Hematopoietic multipotent progenitor cell treated with erythropoietin and hydrocortisone succinate and interleukin-3 and kit ligand, for 17 days (in vitro differentiated cells): ENCODE results near the gene FGF11.
A peak's percentile ranks its signal among the peaks of the same experiment; 100 is the strongest.
"Not testable (repeated sequence)": the region's sequence is repeated elsewhere in the genome, so short reads cannot be mapped to it uniquely, and the experiment has no call there.

Source experiments
- DNase-seq: peaks from one replicate; pipeline ENCODE4 v3.0.0-alpha.2; 2015; ENCODE audit warnings: low spot score

The FGF11 gene

DNA sequence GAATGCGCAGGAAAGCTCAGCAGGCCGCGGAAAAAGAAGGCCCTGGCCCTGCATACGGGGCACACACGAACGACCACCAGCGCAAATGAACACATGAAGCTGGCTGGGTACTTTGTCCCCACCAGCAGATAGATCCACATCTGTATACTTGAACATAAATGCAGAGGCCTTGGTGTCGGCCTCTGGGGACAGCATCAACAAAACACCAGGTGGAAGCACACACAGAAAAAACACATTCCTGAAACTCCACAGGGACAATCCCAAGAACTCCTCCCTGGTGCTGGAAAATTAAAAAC, 40.7 kb downstream of the FGF11 start:
- no peak for DNase-seq

DNA sequence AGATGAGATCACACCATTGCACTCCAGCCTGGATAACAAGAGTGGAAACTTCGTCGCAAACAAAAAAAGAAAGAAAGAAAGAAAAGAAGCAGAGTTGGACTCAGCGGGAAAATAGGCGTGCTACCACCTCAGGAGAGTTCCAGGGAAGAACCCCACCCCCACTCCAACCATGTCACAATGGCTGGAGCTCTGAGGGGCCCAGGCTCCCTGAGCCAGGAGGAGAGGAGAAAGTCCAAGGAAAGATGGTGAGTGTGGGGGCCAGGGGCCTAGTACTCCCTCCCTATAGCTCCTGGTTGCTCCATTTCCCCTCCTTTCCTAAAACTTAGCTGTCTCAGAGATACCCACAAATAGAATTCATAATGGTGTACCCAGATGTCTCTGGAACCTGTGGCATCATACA, 42.0 kb downstream of the FGF11 start, which contains the start of gene SLC35G6:
Gene SLC35G6 (plus strand): TSS at position 172 of the 400 bp plus-strand sequence. CDS start 71 bp downstream, at position 243.
- not testable (repeated sequence) for DNase-seq

DNA sequence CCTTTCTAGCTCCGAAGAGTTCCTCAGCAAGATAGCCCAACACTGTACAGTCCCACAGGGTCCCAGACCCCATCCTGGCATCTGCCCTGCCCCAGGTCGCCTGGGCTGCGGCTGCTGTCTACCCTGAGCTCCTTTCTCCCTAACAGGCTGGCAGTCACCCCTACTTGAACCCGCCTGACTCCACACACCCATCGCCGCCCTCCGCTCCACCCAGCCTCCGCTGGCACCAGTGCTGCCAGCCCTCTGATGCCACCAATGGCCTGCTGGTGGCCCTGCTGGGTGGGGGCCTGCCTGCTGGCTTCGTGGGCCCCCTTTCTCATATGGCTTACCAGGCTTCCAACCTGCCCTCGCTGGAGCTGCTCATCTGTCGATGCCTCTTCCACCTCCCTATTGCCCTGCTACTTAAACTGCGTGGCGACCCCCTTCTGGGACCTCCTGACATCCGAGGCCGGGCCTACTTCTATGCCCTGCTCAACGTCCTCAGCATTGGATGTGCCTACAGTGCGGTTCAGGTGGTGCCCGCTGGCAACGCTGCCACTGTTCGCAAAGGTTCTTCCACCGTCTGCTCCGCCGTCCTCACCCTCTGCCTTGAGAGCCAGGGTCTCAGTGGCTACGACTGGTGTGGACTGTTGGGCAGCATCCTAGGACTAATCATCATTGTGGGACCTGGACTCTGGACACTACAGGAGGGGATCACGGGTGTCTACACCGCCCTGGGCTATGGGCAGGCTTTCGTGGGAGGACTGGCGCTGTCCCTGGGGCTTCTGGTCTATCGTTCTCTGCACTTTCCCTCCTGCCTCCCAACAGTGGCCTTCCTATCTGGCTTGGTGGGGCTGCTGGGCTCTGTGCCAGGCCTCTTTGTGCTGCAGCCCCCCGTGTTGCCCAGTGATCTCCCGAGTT, 42.8 kb downstream of the FGF11 start:
- DNase-seq = peak; percentile 66

DNA sequence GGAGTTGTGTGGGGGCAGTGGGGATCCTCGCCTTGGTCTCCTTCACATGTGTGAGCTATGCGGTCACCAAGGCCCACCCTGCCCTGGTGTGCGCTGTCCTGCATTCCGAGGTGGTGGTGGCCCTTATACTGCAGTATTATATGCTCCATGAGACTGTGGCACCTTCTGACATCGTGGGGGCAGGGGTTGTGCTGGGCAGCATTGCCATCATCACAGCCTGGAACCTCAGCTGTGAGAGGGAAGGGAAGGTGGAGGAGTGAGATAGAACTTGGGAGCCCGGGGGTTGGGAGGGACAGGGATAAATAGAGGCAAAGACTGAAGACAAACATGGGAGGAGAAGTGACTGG, 43.4 kb downstream of the FGF11 start:
- DNase-seq = not testable (repeated sequence)

DNA sequence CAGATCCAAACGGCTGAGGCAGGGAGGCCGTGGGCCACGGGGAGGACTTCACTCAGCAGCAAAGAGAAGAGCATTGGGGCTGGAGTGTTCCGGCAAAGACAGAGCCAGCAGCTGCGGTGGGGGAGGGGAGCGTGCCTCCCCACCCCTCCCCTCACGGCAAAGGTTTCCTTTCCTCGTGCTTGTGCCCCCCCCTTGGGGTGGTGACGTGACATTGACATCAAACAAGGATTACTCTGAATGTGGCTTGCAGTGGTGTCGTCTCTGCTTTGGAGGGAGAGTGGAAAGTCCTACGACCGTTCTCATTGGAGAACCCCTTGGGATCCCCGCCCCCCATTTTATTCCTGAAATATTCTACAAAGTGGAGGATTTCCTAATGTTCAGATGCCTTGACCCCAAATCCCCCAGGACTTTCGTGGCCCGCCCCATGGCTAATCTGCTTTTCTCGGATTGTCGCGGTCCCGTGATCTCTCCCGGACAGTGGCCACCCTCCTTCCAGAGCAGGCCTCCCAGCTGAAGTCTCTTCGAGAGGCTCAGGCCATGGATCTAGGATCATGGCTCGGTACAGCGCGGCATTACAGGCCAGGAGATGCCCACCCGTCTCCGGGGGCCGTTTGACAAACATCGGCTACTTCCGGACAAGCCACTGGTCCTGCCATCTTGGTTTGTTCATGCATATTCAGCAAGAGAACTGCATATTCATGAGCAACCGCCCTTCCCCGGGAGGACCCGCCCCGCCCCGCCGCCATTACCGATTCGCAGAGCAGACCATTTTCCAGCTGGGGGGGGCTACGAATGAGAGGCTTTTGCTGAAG, 44.1 kb downstream of the FGF11 start:
- DNase-seq = peak; percentile 89

DNA sequence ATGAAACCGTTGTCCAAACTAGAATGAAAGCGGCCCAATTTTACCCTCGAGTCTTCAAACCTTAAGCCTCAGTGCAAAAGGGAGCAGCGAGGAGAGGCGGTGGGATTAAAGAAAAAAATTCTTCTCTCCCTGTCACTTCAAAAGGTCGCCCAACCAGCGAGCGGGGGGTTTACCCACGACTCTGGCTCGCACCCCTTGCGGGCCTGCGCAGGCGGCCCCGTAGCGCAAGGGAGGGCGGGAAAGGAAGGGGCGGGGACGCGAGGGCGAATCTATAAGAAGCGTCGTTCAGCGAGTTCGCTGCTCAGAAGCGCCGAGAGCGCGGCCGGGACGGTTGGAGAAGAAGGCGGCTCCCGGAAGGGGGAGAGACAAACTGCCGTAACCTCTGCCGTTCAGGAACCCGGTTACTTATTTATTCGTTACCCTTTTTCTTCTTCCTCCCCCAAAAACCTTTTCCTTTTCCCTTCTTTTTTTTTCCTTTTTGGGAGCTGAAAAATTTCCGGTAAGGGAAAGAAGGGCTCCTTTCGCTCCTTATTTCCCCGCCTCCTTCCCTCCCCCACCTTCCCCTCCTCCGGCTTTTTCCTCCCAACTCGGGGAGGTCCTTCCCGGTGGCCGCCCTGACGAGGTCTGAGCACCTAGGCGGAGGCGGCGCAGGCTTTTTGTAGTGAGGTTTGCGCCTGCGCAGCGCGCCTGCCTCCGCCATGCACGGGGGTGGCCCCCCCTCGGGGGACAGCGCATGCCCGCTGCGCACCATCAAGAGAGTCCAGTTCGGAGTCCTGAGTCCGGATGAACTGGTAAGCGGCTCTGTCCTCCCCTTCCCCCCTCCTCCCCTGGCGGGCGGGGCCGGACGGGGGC, 45.0 kb downstream of the FGF11 start, which contains the start of gene POLR2A:
Gene POLR2A (plus strand): TSS at position 300 of the 852 bp plus-strand sequence.
- peak; percentile 99 for DNase-seq

DNA sequence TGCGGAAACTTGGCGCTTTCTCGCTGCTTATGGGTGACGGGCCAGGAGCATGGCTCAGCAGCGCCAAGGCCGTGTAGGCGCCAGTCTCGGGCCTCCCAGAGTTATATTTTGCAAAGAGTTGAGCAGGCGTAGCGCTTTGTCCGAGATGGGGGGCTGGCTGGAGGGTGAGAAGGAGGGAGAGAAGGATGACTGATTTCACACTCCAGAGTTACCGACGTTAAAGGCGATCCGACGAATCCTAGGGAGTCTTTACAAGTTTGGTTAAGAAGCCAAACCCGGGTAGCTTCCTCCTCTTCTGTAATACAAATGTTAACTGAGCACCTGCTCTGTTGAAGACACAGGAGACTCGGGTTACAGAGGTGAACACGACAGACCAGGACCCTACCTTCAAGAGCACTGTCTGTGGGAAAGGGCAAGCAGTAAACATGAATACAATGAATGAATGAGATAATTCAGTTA, 45.6 kb downstream of the FGF11 start:
- no peak for DNase-seq

DNA sequence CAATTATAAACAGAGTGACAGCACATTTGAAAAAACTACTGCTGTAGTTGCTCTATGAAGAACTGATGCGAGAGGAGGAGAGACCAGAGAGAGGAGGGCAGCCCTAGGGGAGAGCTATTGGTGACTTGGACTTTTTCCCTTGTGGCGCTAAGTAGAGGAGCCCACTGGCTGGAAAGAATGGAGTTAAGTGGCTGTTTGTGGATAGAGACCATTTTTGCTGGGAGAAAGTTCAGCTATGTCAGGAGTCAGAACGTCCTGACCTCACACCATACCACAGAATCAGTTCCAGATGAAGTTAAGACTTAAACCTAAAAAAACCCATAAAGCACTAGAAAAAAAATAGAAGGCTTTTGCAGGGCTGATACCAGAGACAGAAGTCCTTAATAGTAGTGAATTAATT, 46.9 kb downstream of the FGF11 start:
- DNase-seq = no peak

DNA sequence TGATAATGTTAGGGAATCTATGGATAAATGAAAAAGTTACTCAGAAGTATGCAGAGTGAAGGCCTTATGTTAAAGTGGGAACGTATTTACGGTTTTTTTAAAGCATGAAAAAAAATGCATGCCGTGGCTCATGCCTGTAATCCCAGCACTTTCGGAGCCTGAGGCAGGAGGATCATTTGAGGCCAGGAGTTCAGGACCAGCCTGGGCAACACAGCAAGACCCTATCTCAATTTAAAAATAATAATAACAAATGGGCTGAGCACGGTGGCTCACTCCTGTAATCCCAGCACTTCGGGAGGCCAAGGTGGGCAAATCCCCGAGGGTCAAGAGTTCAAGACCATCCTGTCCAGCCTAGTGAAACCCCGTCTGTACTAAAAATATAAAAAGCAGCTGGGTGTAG, 50.8 kb downstream of the FGF11 start:
- no peak for DNase-seq

DNA sequence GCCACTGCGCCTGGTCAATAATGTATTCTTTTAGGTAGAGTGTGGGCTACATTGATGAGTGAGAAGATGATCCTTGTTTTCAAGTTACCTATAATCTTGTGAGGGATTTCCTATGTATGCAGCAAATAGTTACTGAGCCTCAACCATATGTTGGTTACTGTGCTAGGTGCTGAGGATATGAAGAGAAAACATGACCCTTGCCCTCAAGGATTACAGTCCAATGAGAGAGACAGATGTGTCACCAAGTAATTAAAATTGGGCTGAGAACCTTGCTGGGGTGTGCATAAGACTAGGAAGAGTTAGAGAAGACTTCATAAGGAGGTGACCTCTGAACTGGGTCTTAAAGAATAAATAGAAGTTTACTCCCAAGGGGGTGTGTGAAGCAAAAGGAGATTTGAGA, 52.3 kb downstream of the FGF11 start:
- DNase-seq = no peak

DNA sequence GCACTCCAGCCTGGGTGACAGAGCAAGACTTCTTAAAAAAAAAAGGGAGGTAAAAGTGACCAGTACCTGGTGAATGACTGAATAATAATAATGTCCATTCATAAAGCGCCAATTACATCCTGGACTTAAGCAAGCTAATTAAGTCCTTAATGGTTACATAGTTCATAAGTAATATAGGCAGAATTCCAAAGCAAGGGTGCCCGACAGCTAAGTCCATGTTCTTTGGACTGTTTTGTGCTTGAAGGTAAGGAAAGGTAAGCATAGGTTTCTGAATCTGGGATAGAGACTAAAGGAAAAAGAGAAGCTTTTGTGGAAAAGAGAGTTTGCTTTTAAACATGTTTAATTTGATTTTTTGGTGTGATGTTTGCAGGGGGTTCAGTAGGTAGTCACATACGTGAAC, 54.6 kb downstream of the FGF11 start:
- DNase-seq = no peak
